IMR-90 (cell line): ENCODE results near the gene NUP93.

Experiments
- BHLHE40 ChIP-seq: fragments of 150-350 bp; IDR thresholded peaks from 2 replicates; pipeline ENCODE4 v1.6.1; 2016; ENCODE audit warnings: mild to moderate bottlenecking, low read depth, low read length
- CEBPB ChIP-seq: IDR thresholded peaks from 2 replicates; pipeline ENCODE4 v1.6.1; 2012; ENCODE audit warnings: low read depth, low read length, improper control_type of control experiment
- CTCF ChIP-seq: conservative IDR thresholded peaks from 2 replicates; pipeline ENCODE4 v1.5.1; 2012; ENCODE audit warnings: mild to moderate bottlenecking, low read depth, low read length, improper control_type of control experiment
- FOS ChIP-seq: fragments of 150-350 bp; IDR thresholded peaks from 2 replicates; pipeline ENCODE4 v1.6.1; 2016; ENCODE audit warnings: low read depth, low read length
- MAFK ChIP-seq: IDR thresholded peaks from 2 replicates; pipeline ENCODE4 v1.6.1; 2012; ENCODE audit warnings: low read depth, low read length, improper control_type of control experiment
- MAZ ChIP-seq: IDR thresholded peaks from 2 replicates; pipeline ENCODE4 v1.6.1; 2012; ENCODE audit warnings: low read depth, mild to moderate bottlenecking, low read length, improper control_type of control experiment, moderate library complexity, borderline replicate concordance
- MXI1 ChIP-seq: IDR thresholded peaks from 2 replicates; pipeline ENCODE4 v1.6.1; 2012; ENCODE audit warnings: low read depth, mild to moderate bottlenecking, low read length, moderate library complexity, borderline replicate concordance
- POLR2A ChIP-seq: IDR thresholded peaks from 2 replicates; pipeline ENCODE4 v1.6.1; 2012; ENCODE audit warnings: mild to moderate bottlenecking, low read depth, low read length
- RAD21 ChIP-seq: IDR thresholded peaks from 2 replicates; pipeline ENCODE4 v1.6.1; 2012; ENCODE audit warnings: low read length, improper control_type of control experiment
- RCOR1 ChIP-seq: IDR thresholded peaks from 2 replicates; pipeline ENCODE4 v1.6.1; 2012; ENCODE audit warnings: mild to moderate bottlenecking, low read length, improper control_type of control experiment; ENCODE audit not compliant: insufficient replicate concordance
- RFX5 ChIP-seq: IDR thresholded peaks from 2 replicates; pipeline ENCODE4 v1.8.0; 2012; ENCODE audit warnings: low read depth, mild to moderate bottlenecking, low read length, moderate library complexity
- SMC3 ChIP-seq: fragments of 150-350 bp; IDR thresholded peaks from 2 replicates; pipeline ENCODE4 v1.6.1; 2016; ENCODE audit warnings: low read depth, mild to moderate bottlenecking, antibody characterized with exemption, low read length, moderate library complexity
- USF2 ChIP-seq: fragments of 150-350 bp; IDR thresholded peaks from 2 replicates; pipeline ENCODE4 v1.6.1; 2017; ENCODE audit warnings: mild to moderate bottlenecking, antibody characterized with exemption, low read length, low read depth

GRCh38 chr16:56728980-56729734 is 772 bp upstream of the NUP93 start:
- TF ChIP-seq RAD21: no peak
- no peak for TF ChIP-seq CTCF
- TF ChIP-seq FOS: no peak
- TF ChIP-seq POLR2A: no peak
- no peak for TF ChIP-seq MAFK
- TF ChIP-seq SMC3: no peak
- TF ChIP-seq RCOR1: no peak
- TF ChIP-seq BHLHE40: no peak
- no peak for TF ChIP-seq MAZ
- TF ChIP-seq USF2: no peak
- no peak for TF ChIP-seq CEBPB
- TF ChIP-seq RFX5: no peak
- TF ChIP-seq MXI1: no peak
